Nephron progenitor cell (in vitro differentiated cells): Measurements from ENCODE around the gene COP1.

Experiments
- DNase-seq: peaks from one replicate; pipeline ENCODE4 v3.0.0; 2021
- H3K27ac Mint-ChIP-seq: 2 replicates; pipeline ENCODE4 v1.8.0; 2021; ENCODE audit warnings: mild to moderate bottlenecking, moderate library complexity, mixed read lengths
- H3K27me3 Mint-ChIP-seq: 2 replicates; pipeline ENCODE4 v1.8.0; 2021; ENCODE audit warnings: mild to moderate bottlenecking, low read depth, mixed read lengths; ENCODE audit not compliant: poor library complexity
- H3K36me3 Mint-ChIP-seq: 2 replicates; pipeline ENCODE4 v1.8.0; 2021; ENCODE audit warnings: low read depth, mixed read lengths
- H3K4me1 Mint-ChIP-seq: 2 replicates; pipeline ENCODE4 v1.8.0; 2021; ENCODE audit warnings: mixed read lengths
- H3K4me3 Mint-ChIP-seq: 2 replicates; pipeline ENCODE4 v1.8.0; 2021; ENCODE audit warnings: mild to moderate bottlenecking, moderate library complexity, mixed read lengths
- H3K9me3 Mint-ChIP-seq: 2 replicates; pipeline ENCODE4 v1.8.0; 2021; ENCODE audit warnings: mild to moderate bottlenecking, moderate library complexity, mixed read lengths
- CTCF ChIP-seq: fragments of 200-600 bp; sonication (generic); IDR thresholded peaks from 2 replicates; pipeline ENCODE4 v1.5.0; 2021; ENCODE audit warnings: antibody characterized with exemption

The COP1 gene

GRCh38 chr1:175901076-175901836 lies 305.8 kb downstream of the COP1 start:
- peaks cover 7% of the 10 kb centered on the region for H3K27me3 Mint-ChIP-seq
- H3K4me1 Mint-ChIP-seq: peaks cover 25% of the 10 kb centered on the region
- no peak for TF ChIP-seq CTCF
- no peak overlapping the region for H3K4me3 Mint-ChIP-seq
- peaks cover 5% of the 10 kb centered on the region for H3K9me3 Mint-ChIP-seq
- H3K36me3 Mint-ChIP-seq: peaks cover 44% of the 10 kb centered on the region
- DNase-seq: no peak
- H3K27ac Mint-ChIP-seq: no peak overlapping the region

- H3K27ac Mint-ChIP-seq: no peak overlapping the region
- H3K4me1 Mint-ChIP-seq: peaks cover 16% of the 10 kb centered on the region
- no peak for TF ChIP-seq CTCF
- DNase-seq: no peak
- peaks cover 10% of the 10 kb centered on the region for H3K27me3 Mint-ChIP-seq
- H3K36me3 Mint-ChIP-seq: peaks cover 49% of the 10 kb centered on the region
- H3K4me3 Mint-ChIP-seq: no peak overlapping the region
- peaks cover 5% of the 10 kb centered on the region for H3K9me3 Mint-ChIP-seq
These were observed 306.9 kb downstream of the COP1 start for GRCh38 chr1:175900171-175900570.

- no peak for TF ChIP-seq CTCF
- no peak overlapping the region for H3K27ac Mint-ChIP-seq
- H3K4me3 Mint-ChIP-seq: no peak overlapping the region
- DNase-seq: no peak
- H3K4me1 Mint-ChIP-seq: peaks cover under 1% of the 10 kb centered on the region
- peaks cover 6% of the 10 kb centered on the region for H3K27me3 Mint-ChIP-seq
- H3K9me3 Mint-ChIP-seq: no peaks in the 10 kb centered on the region
- H3K36me3 Mint-ChIP-seq: peaks cover 20% of the 10 kb centered on the region
These were observed 311.1 kb downstream of the COP1 start for GRCh38 chr1:175895966-175896365.
